Mammary epithelial cell (primary cell): ENCODE data around the gene SEC31A.

Experiments used
- EZH2 ChIP-seq: IDR thresholded peaks from 2 replicates; pipeline ENCODE4 v1.6.1; 2012; ENCODE audit warnings: low read length, inconsistent platforms, borderline replicate concordance
- TF ChIP-seq, protein P1 (sequence below), 2 donors: IDR thresholded peaks in 1 of 2; conservative IDR thresholded peaks in 1 of 2; 2 replicates each; pipeline ENCODE4 v1.5.1; 2011 to 2012; ENCODE audit warnings: inconsistent platforms in 2 of 2, low read length in 2 of 2, mild to moderate bottlenecking in 2 of 2, control low read depth in 1 of 2, low read depth in 1 of 2; ENCODE audit not compliant: insufficient read depth in 1 of 2; ENCODE audit errors: extremely low read depth in 1 of 2

DNA sequence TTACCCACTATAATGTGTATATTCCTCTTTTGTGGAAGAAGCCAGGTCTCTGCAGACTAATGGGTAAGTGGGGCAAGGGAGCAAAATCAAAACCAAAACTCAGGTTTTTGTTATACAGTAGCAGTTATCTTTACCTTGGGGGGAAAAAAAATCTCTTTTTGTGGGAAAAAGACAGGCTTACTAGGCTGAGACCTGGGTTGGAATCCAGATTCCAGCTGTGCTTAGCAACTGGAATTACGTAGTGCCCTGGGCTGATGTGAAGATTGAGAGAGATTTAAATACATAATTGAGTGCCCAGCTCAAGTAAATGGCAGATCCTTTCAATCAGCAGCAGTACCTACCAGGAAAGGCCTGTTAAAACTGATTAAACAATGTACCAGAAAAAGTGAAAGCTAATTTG is 76.9 kb downstream of the SEC31A start:
- TF ChIP-seq, protein P1, sequence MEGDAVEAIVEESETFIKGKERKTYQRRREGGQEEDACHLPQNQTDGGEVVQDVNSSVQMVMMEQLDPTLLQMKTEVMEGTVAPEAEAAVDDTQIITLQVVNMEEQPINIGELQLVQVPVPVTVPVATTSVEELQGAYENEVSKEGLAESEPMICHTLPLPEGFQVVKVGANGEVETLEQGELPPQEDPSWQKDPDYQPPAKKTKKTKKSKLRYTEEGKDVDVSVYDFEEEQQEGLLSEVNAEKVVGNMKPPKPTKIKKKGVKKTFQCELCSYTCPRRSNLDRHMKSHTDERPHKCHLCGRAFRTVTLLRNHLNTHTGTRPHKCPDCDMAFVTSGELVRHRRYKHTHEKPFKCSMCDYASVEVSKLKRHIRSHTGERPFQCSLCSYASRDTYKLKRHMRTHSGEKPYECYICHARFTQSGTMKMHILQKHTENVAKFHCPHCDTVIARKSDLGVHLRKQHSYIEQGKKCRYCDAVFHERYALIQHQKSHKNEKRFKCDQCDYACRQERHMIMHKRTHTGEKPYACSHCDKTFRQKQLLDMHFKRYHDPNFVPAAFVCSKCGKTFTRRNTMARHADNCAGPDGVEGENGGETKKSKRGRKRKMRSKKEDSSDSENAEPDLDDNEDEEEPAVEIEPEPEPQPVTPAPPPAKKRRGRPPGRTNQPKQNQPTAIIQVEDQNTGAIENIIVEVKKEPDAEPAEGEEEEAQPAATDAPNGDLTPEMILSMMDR (conservative IDR thresholded peaks at IDR 0.05 in 1 of 2, IDR thresholded peaks at IDR 0.05 in 1 of 2; ENCODE audit: extremely low read depth in 1 of 2, insufficient read depth in 1 of 2, low read depth in 1 of 2, low read length in 2 of 2): no peak
- TF ChIP-seq EZH2: no peak
